Subcutaneous adipose tissue (tissue), 4 donors: ENCODE results near the gene LTBP1. TPM values are rescaled to one million over a fixed set of nuclear protein-coding genes. Genes with fewer than 3 reads are reported as not detected.

Experiments used
- total RNA-seq, 4 donors: library from RNA; depleted of rRNA; stranded (reverse); fragments of >200 nt; gene quantifications; one replicate each; pipeline ENCODE4 v1.1.0, GENCODE V29; 2016
- TF ChIP-seq, protein P1 (sequence below): fragments of 450-650 bp; IDR thresholded peaks from one replicate; pipeline ENCODE4 v1.5.1; 2016; ENCODE audit warnings: low read depth, mild to moderate bottlenecking, control low read depth, antibody characterized with exemption, moderate library complexity

Gene LTBP1
- total RNA-seq, 4 donors from 2014 or later = 11.0 to 15.5 (median 12.7) TPM

DNA sequence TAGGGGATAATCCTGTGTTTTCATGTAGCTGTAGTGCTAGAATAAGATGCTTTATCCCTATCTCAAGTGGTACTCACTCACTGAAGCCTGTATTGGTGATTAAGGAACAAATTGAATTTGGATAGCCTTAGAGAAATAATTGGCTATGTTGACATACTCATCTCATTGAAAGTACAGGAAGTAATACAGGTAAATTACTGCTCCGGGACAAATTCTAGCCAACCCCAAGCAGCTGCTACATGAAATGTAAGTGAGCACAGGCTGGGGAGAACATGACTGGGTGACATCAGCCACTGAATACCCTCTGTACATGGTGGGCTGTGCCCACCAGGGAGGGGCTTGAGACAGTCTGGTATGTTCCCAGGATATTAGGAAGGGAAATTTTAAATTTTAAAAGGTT lies 341.3 kb downstream of the LTBP1 start:
- TF ChIP-seq, protein P1, sequence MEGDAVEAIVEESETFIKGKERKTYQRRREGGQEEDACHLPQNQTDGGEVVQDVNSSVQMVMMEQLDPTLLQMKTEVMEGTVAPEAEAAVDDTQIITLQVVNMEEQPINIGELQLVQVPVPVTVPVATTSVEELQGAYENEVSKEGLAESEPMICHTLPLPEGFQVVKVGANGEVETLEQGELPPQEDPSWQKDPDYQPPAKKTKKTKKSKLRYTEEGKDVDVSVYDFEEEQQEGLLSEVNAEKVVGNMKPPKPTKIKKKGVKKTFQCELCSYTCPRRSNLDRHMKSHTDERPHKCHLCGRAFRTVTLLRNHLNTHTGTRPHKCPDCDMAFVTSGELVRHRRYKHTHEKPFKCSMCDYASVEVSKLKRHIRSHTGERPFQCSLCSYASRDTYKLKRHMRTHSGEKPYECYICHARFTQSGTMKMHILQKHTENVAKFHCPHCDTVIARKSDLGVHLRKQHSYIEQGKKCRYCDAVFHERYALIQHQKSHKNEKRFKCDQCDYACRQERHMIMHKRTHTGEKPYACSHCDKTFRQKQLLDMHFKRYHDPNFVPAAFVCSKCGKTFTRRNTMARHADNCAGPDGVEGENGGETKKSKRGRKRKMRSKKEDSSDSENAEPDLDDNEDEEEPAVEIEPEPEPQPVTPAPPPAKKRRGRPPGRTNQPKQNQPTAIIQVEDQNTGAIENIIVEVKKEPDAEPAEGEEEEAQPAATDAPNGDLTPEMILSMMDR = no peak

DNA sequence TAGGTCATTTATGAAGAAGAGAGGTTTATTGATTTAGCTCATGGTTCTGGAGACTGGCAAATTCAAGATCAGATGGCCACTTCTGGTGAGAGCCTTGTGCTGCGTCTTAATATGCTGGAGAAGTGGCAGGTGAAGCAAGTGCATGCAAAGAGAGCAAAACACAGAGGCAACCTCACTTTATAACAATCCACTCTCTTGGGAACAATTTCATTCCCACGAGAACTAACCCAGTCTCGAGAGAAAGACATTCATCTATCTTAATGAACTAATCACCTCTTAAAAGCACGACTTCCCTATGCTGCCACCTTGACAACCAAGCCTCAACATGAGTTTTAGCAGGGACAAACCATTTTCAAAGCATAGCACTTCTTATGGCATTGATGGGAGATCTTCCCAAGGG lies 343.2 kb downstream of the LTBP1 start:
- TF ChIP-seq, protein P1 = no peak

DNA sequence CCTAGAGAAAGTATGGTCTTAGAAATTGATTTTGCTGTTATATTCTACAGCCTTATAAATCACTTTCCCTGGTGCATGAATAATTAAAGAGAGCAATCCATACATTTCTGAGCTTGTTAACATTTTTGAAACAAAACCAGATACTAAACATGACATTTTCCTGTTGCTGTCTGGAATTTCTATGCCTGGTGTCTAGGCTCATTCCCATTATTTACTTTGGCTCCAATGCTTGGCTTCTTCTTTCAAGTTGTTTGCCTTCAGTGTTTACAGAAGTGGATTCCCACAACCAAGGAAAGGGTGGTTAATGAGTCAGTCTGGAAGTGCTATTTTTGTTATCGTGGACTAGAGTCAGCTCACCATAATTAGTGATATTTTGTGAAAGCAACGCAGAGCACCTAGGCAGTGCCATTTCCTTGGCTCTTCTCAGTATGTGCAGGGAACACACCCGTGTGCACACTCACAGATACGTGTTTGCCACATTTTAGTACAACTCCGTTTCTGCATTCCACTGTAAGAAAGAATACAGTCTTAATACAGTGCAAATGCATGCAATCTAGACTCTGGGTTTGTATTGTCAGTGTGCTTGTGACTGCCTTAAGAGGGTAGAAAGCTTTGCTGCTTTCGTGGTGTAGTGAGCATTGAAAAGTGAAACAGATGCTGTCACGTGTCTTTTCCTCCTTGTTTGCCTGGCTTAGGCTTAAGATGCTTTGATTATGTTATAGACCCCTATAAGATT lies 344.7 kb downstream of the LTBP1 start:
- TF ChIP-seq, protein P1 = no peak

DNA sequence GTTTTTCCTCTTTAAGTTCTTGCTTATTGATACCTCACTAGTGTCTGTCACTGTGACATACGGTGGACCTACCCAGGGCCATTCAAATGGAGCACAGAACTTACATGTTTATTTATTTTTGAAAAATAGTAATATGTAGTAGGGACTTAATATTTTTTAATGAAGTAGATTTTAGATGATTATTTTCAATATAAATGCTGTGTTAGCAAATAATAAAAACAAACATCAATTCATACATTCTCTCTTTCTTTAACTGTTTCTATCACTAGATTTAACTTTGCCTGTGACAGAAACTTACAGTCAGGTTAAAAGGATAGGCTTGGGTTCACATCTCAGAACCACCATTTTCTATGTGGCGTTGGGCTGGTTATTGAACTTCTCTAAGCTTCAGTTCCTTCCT lies 345.3 kb downstream of the LTBP1 start:
- TF ChIP-seq, protein P1 = no peak

DNA sequence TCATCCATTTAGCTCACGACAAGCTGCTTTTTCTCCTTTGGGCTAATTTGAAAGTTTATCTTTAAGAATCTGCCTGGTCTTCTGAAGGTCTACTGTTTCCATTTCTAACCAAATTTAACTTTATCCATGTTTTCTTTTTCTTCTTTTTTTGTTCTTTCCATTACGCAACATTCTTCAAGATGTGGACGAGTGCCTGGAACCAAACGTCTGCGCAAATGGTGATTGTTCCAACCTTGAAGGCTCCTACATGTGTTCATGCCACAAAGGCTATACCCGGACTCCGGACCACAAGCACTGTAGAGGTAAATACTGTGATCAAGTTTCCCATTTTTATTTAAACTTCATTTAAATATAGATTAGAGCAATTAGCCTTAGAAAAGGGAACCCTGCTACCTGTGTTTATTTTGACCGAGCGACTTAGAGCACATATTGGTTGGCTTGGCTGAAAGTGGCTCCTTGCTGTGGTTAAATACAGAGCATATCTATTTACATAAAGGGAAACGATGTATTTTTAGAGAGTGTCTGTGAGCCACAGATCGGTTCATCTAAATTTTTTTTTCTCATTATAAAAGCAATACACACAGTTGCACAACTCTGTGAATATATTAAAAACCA lies 346.3 kb downstream of the LTBP1 start:
- TF ChIP-seq, protein P1 = no peak

DNA sequence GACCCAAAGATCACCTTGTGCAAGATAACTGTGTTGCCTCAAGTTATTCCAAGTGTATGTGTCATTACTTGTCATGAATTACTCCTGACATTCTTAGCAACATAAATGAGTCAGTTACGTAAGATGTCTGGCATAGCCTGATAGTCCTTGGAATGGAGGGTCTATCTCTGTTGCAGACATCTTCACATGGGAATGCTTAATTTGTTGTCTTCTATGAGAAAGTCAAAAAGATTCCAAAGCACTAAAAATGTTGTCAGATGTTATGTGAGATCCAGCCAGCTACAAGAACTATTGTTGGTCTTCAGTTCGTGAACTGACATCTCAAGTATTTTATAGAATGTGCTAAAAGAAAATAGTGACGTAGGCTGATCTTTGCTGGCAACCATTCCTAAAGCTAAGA lies 351.5 kb downstream of the LTBP1 start:
- TF ChIP-seq, protein P1 = no peak

DNA sequence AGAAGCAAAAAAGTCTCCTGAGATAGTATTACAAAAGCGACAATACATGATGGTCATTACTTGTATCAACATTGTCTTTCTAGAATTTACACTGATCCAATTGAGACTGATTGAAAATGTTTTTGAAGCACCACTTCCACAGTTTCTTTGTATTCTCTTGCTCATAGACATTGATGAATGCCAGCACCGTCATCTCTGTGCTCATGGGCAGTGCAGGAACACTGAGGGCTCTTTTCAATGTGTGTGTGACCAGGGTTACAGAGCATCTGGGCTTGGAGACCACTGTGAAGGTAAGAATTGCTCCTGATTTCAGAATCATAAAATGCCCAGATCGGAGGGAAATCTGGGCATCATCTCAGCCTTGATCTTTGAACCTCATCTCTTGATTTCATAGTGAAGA lies 354.6 kb downstream of the LTBP1 start:
- TF ChIP-seq, protein P1 = no peak
